GM12878 (cell line): Measurements from ENCODE around the gene GPSM3.

Source experiments
- ASH2L ChIP-seq: fragments of 300-600, 200-600 bp; sonication (generic); IDR thresholded peaks from 2 replicates; pipeline ENCODE4 v1.6.1; 2017; ENCODE audit warnings: low read depth, mild to moderate bottlenecking, borderline replicate concordance
- CBX3 ChIP-seq: fragments of 200-600 bp; sonication (generic); IDR thresholded peaks from 2 replicates; pipeline ENCODE4 v1.6.1; 2016; ENCODE audit warnings: low read depth, borderline replicate concordance
- POLR2A ChIP-seq: IDR thresholded peaks from 2 replicates; pipeline ENCODE4 v1.6.1; 2011; ENCODE audit warnings: low read depth, mild to moderate bottlenecking, low read length

GRCh38 chr6:32189069-32189741, 3.2 kb downstream of the GPSM3 start:
- TF ChIP-seq ASH2L (no peak), POLR2A (no peak), CBX3 (no peak)
